HG02981 (cell line): ENCODE data around the gene CYREN.
A peak's percentile ranks its signal among the peaks of the same experiment; 100 is the strongest.
"Not testable (repeated sequence)": the region's sequence is repeated elsewhere in the genome, so short reads cannot be mapped to it uniquely, and the experiment has no call there.

Source experiments
- ATAC-seq: cut with Tn5 transposase; IDR thresholded peaks from one replicate; pipeline ENCODE4 v1.9.1; 2021; ENCODE audit warnings: mild to moderate bottlenecking, moderate library complexity; ENCODE audit not compliant: unreplicated experiment

CYREN gene

GRCh38 chr7:135179321-135179925 lies 8.9 kb upstream of the CYREN start:
- no peak for ATAC-seq

- ATAC-seq = no peak
Observed at GRCh38 chr7:135178364-135178763, 7.9 kb upstream of the CYREN start.

GRCh38 chr7:135177028-135177696 lies 6.7 kb upstream of the CYREN start:
- ATAC-seq = no peak

GRCh38 chr7:135175931-135176330 lies 5.4 kb upstream of the CYREN start:
- ATAC-seq = no peak

- no peak for ATAC-seq
Observed at GRCh38 chr7:135174941-135175340, 4.4 kb upstream of the CYREN start.

GRCh38 chr7:135173916-135174315 lies 3.4 kb upstream of the CYREN start:
- ATAC-seq = not testable (repeated sequence)

- not testable (repeated sequence) for ATAC-seq
Observed at GRCh38 chr7:135171581-135172291, 1.2 kb upstream of the CYREN start.

GRCh38 chr7:135170998-135171481 lies 533 bp upstream of the CYREN start:
- ATAC-seq = peak; percentile 26

GRCh38 chr7:135169964-135170273 lies 588 bp downstream of the CYREN start:
- peak; percentile 1 for ATAC-seq

GRCh38 chr7:135169141-135169963 lies 1.2 kb downstream of the CYREN start:
- ATAC-seq = peak; percentile 42

GRCh38 chr7:135168489-135169140 lies 1.9 kb downstream of the CYREN start:
- ATAC-seq = no peak

GRCh38 chr7:135168001-135168400 lies 2.5 kb downstream of the CYREN start:
- no peak for ATAC-seq

GRCh38 chr7:135167365-135167917 lies 3.1 kb downstream of the CYREN start:
- no peak for ATAC-seq

- ATAC-seq = no peak
Observed at GRCh38 chr7:135166338-135166990, 4.0 kb downstream of the CYREN start.

GRCh38 chr7:135165862-135166261 lies 4.6 kb downstream of the CYREN start:
- no peak for ATAC-seq

- ATAC-seq = no peak
Observed at GRCh38 chr7:135164357-135165061, 6.0 kb downstream of the CYREN start.

- ATAC-seq = no peak
Observed at GRCh38 chr7:135162382-135163001, 8.0 kb downstream of the CYREN start.

GRCh38 chr7:135161669-135162068 lies 8.8 kb downstream of the CYREN start:
- no peak for ATAC-seq
